Lower leg skin (tissue), 3 donors: ENCODE data around the gene CTBP1.

Experiments
- CTCF ChIP-seq, 3 donors: fragments of 450-650 bp; IDR thresholded peaks; one replicate each; pipeline ENCODE4 v1.5.1; 2016; ENCODE audit warnings: antibody characterized with exemption in 3 of 3, mild to moderate bottlenecking in 3 of 3, moderate library complexity in 2 of 3
- POLR2A ChIP-seq, 2 donors: fragments of 450-650 bp; IDR thresholded peaks; one replicate each; pipeline ENCODE4 v1.6.1; 2016 to 2017; ENCODE audit warnings: antibody characterized with exemption in 2 of 2, mild to moderate bottlenecking in 1 of 2, moderate library complexity in 1 of 2

DNA sequence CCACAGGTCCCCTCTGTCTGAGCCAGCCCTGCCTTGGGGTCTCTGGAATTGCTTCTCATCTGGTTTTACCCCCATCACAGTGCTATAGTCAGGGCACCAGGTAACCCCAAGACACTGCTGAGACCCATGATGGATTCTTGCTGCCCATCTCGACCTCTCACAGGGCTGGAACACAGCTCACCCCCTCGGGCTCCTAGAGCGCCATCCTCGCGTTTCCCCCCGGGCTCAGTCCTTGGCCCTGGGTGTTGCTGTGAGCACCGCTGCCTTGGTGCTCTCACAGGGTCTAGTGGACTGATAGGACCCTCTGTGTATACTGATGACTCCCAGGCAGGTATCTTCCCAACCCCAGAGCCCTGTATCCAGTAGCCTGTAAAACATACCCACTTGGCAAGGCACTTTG lies 49.5 kb upstream of the CTBP1 start:
- TF ChIP-seq CTCF (IDR thresholded peaks at IDR 0.05) (no peak), POLR2A (IDR thresholded peaks at IDR 0.05) (no peak)
